NT2/D1 (cell line): ENCODE data around the gene NAV2.

Experiments
- DNase-seq: peaks from one replicate; pipeline ENCODE4 v3.0.0-alpha.2; 2011; ENCODE audit warnings: low read depth, low spot score
- H3K27me3 ChIP-seq: 2 replicates; pipeline ENCODE4 v1.6.0; 2011; ENCODE audit warnings: mild to moderate bottlenecking; ENCODE audit not compliant: insufficient read length, insufficient read depth
- H3K36me3 ChIP-seq: 2 replicates; pipeline ENCODE4 v1.6.1; 2011; ENCODE audit warnings: mild to moderate bottlenecking, low read length, mixed read lengths; ENCODE audit not compliant: insufficient read depth, insufficient read length
- H3K4me1 ChIP-seq: 2 replicates; pipeline ENCODE4 v1.5.1; 2011; ENCODE audit not compliant: insufficient read depth, insufficient read length
- H3K4me3 ChIP-seq: 2 replicates; pipeline ENCODE4 v1.5.1; 2011; ENCODE audit warnings: low read depth; ENCODE audit not compliant: insufficient read length
- H3K9ac ChIP-seq: 2 replicates; pipeline ENCODE4 v1.6.0; 2011; ENCODE audit warnings: low read depth; ENCODE audit not compliant: insufficient read length
- H3K9me3 ChIP-seq: 2 replicates; pipeline ENCODE4 v1.5.1; 2011; ENCODE audit warnings: mild to moderate bottlenecking, low read length; ENCODE audit not compliant: insufficient read depth
- SUZ12 ChIP-seq: IDR thresholded peaks from 2 replicates; pipeline ENCODE4 v1.6.1; 2011; ENCODE audit not compliant: insufficient read length, insufficient read depth; ENCODE audit errors: extremely low read depth
- YY1 ChIP-seq: IDR thresholded peaks from 2 replicates; pipeline ENCODE4 v1.6.1; 2011; ENCODE audit not compliant: insufficient read length, insufficient read depth
- ZNF274 ChIP-seq: IDR thresholded peaks from 2 replicates; pipeline ENCODE4 v1.6.1; 2011; ENCODE audit warnings: mild to moderate bottlenecking, low read depth, low read length

Gene NAV2

GRCh38 chr11:19962801-19963175 is 250.2 kb downstream of the NAV2 start:
- no peak for DNase-seq
- Histone ChIP-seq H3K9me3 (no peaks in the 10 kb centered on the region), H3K9ac (no peak overlapping the region), H3K27me3 (no peaks in the 10 kb centered on the region), H3K36me3 (peaks cover 11% of the 10 kb centered on the region), H3K4me1 (peaks cover 2% of the 10 kb centered on the region), H3K4me3 (no peak overlapping the region)
- no peak for TF ChIP-seq SUZ12
- no peak for TF ChIP-seq YY1
- TF ChIP-seq ZNF274, result no peak

DNA sequence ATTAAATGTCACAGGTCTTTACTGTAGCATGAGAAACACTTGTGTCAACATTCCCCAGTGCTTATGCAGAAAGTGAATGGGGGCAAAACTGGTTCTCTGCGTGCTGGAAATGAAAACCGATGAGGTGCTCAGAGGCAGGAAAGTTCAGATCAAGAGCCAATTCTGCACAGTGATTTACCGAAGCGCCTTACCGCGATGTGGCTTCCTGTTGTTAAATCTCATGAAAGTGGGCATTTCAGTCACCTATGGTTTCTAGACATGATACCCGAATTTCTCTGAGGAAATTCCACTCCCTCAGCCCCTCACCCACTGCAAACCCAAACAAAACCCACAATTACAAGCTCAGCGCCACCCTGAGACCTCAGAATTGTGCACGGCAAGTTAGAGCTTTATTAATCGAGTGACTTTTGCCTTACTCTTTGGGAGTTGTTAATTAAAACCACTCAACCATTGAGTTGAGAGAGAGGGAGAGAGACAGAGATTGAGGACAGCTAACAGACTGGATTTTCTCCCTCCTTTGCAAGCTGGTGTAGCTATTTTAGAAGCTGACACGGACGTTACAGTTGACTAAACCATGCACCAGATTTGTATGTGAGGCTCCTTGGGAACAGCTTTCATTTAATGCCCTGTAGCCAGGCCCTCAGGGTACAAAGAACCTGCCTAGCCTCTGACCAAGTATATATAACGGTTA is 251.2 kb downstream of the NAV2 start:
- no peak for DNase-seq

DNA sequence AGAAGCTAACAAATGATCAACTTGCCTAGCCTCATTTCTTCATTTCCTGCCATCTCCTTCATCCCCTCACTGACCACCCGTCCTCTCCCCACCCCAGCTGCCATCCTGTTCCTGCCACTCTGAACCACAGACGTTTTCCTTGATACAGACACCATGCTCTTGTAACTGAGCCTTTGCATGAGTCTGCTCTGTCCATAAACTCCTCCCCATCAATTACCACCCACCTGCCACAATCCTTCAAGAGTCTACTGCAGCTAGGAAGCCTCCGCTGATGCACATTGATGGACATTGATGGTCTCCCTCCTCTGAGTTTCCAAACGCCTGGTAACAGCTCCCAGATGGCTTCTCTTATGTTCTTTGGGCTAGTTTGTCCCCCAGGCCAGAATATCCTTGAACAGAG is 253.8 kb downstream of the NAV2 start:
- no peak overlapping the region for H3K9ac ChIP-seq
- DNase-seq, result no peak
- TF ChIP-seq SUZ12, result no peak
- TF ChIP-seq ZNF274, result no peak
- TF ChIP-seq YY1, result no peak
- no peaks in the 10 kb centered on the region for H3K27me3 ChIP-seq
- H3K9me3 ChIP-seq, result no peaks in the 10 kb centered on the region
- H3K4me1 ChIP-seq, result no peaks in the 10 kb centered on the region
- peaks cover 11% of the 10 kb centered on the region for H3K36me3 ChIP-seq
- no peak overlapping the region for H3K4me3 ChIP-seq

More for the DNA sequence above, 251.2 kb downstream of the NAV2 start:
- Histone ChIP-seq H3K9ac (no peak overlapping the region), H3K9me3 (no peaks in the 10 kb centered on the region), H3K36me3 (peaks cover 11% of the 10 kb centered on the region), H3K27me3 (no peaks in the 10 kb centered on the region), H3K4me3 (no peak overlapping the region), H3K4me1 (peaks cover under 1% of the 10 kb centered on the region)
- TF ChIP-seq YY1 (no peak), ZNF274 (no peak), SUZ12 (no peak)

GRCh38 chr11:19966927-19967326 is 254.3 kb downstream of the NAV2 start:
- Histone ChIP-seq H3K9ac (no peak overlapping the region), H3K4me1 (no peaks in the 10 kb centered on the region), H3K36me3 (peaks cover 11% of the 10 kb centered on the region), H3K4me3 (no peak overlapping the region), H3K9me3 (no peaks in the 10 kb centered on the region), H3K27me3 (no peaks in the 10 kb centered on the region)
- no peak for DNase-seq
- no peak for TF ChIP-seq ZNF274

GRCh38 chr11:19967787-19968186 is 255.2 kb downstream of the NAV2 start:
- H3K9ac ChIP-seq, result no peak overlapping the region
- H3K36me3 ChIP-seq, result peaks cover 6% of the 10 kb centered on the region
- no peak overlapping the region for H3K4me3 ChIP-seq
- DNase-seq, result no peak
- no peak for TF ChIP-seq ZNF274
- no peak for TF ChIP-seq SUZ12
- no peak for TF ChIP-seq YY1
- no peaks in the 10 kb centered on the region for H3K9me3 ChIP-seq
- H3K4me1 ChIP-seq, result no peaks in the 10 kb centered on the region
- no peaks in the 10 kb centered on the region for H3K27me3 ChIP-seq

- no peak for DNase-seq
- H3K4me1 ChIP-seq, result no peaks in the 10 kb centered on the region
- H3K9me3 ChIP-seq, result no peaks in the 10 kb centered on the region
- H3K36me3 ChIP-seq, result peaks cover 6% of the 10 kb centered on the region
- no peaks in the 10 kb centered on the region for H3K27me3 ChIP-seq
- no peak overlapping the region for H3K4me3 ChIP-seq
- H3K9ac ChIP-seq, result no peak overlapping the region
- TF ChIP-seq SUZ12 (no peak), ZNF274 (no peak)
Observed at GRCh38 chr11:19968860-19969259, 256.2 kb downstream of the NAV2 start.

GRCh38 chr11:19970944-19971343 is 258.3 kb downstream of the NAV2 start:
- no peak for DNase-seq
- Histone ChIP-seq H3K27me3 (no peaks in the 10 kb centered on the region), H3K36me3 (peaks cover 3% of the 10 kb centered on the region), H3K4me3 (no peak overlapping the region), H3K4me1 (no peaks in the 10 kb centered on the region), H3K9me3 (no peaks in the 10 kb centered on the region), H3K9ac (no peak overlapping the region)
- TF ChIP-seq YY1 (no peak), ZNF274 (no peak), SUZ12 (no peak)

- Histone ChIP-seq H3K4me1 (no peaks in the 10 kb centered on the region), H3K4me3 (no peak overlapping the region), H3K9me3 (no peaks in the 10 kb centered on the region), H3K27me3 (no peaks in the 10 kb centered on the region), H3K9ac (no peak overlapping the region), H3K36me3 (no peaks in the 10 kb centered on the region)
- DNase-seq, result no peak
- TF ChIP-seq YY1 (no peak), ZNF274 (no peak), SUZ12 (no peak)
Observed at GRCh38 chr11:19972091-19972490, 259.5 kb downstream of the NAV2 start.
